Amniotic stem cell (primary cell): ENCODE measurements around the gene ZNF213.
A peak's percentile ranks its signal among the peaks of the same experiment; 100 is the strongest.
"Not testable (repeated sequence)": the region's sequence is repeated elsewhere in the genome, so short reads cannot be mapped to it uniquely, and the experiment has no call there.

Experiments used
- DNase-seq: peaks from one replicate; lab custom pipeline; 2025; lab: John Stamatoyannopoulos, UW

ZNF213 gene

GRCh38 chr16:3129137-3130131, 5.4 kb upstream of the ZNF213 start:
- peak; percentile 65 for DNase-seq

- DNase-seq: peak; percentile 4
Measured at GRCh38 chr16:3131755-3132377, 3.0 kb upstream of the ZNF213 start.

GRCh38 chr16:3133844-3134243, 985 bp upstream of the ZNF213 start:
- no peak for DNase-seq

- DNase-seq: peak; percentile 68
Measured at GRCh38 chr16:3135126-3135715, 392 bp downstream of the ZNF213 start.

GRCh38 chr16:3137267-3137666, 2.4 kb downstream of the ZNF213 start:
- DNase-seq: no peak

DNA sequence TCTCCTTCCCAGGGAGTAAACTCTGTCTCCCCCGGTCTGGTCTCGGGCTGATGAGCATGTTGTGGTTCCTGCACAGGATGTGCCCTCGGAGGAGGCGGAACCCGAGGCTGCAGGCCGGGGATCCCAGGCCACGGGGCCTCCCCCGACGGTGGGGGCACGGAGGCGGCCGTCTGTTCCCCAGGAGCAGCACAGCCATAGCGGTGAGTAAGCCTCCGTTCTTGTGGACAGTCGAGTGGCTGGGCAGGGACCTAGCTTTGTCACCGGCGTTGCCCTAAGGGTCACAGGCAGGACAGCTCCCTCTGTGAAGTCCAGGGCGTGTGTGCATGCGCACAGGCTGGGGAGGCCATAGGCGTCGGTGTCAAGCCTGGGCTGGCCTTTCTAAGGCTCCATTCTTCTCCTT, 3.5 kb downstream of the ZNF213 start:
- no peak for DNase-seq

DNA sequence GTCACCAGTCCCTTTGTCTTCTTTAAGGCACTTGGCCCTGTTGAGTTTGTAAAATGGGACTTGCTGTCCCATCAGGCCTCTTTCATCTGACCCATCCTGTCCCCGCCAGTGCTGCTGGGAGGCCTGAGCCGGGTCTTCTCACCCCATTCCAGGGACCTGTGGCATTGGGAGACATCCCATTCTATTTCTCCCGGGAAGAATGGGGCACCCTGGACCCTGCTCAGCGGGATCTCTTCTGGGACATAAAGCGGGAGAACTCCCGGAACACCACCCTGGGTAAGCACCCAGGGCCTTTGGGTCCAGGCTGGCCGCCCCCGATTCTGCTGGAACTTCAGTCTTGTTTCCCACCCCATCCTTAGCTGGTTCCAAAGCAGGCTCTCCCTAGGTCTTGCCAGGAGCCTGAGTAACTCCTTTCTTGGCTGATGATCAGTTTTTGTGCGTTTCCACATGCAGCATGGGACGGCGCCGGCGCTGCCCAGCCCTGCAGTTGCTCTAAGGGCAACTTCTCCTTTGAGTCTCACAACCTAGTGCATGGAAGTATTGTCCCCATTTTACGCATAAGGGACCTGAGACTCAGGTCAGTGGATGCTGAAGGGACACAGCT, 4.1 kb downstream of the ZNF213 start:
- no peak for DNase-seq

- DNase-seq: not testable (repeated sequence)
Measured at GRCh38 chr16:3139561-3139960, 4.7 kb downstream of the ZNF213 start.

- DNase-seq: no peak
Measured at GRCh38 chr16:3140603-3141427, 6.0 kb downstream of the ZNF213 start.

- no peak for DNase-seq
Measured at GRCh38 chr16:3141781-3142311, 7.0 kb downstream of the ZNF213 start.

- DNase-seq: no peak
Measured at GRCh38 chr16:3142327-3142726, 7.5 kb downstream of the ZNF213 start.

- DNase-seq: no peak
Measured at GRCh38 chr16:3142770-3143169, 7.9 kb downstream of the ZNF213 start.

- no peak for DNase-seq
Measured at GRCh38 chr16:3143189-3143588, 8.4 kb downstream of the ZNF213 start.

DNA sequence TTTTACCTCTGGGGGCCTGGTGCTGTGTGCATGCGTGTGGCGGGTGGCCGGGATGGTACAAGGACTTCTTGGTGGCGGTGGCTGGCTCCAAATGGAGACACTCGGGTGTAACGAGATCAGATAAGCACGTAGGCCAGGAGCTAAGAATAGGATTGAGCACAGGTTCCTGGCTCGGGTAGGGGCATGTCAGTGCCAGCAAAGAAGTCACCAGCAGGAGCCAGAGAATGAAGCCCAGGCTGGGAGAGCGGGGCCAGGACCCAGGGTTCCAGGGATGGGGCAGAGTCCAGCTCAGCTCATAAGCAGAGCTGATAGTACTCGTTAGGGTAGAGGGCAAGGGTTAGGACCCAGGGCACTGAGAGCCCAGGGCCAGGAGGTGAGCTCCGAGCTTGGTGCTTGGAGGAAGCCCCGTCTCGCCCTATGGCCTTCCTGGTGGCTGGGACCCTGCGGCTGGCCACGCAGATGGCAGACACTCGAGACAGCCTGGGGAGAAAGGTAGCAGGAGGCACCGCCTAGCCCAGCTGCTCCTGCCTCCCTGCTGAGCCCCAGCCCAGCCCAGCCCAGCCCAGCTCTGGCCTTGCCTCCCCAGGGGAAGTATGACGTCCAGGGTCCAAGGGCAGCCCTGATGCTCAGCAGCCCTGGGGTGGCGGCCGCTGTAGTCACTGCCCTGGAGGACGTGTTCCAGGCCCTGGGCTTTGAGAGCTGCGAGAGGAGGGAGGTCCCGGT, 8.9 kb downstream of the ZNF213 start:
- no peak for DNase-seq

GRCh38 chr16:3144321-3144983, 9.6 kb downstream of the ZNF213 start:
- no peak for DNase-seq

- DNase-seq: no peak
Measured at GRCh38 chr16:3145151-3145550, 10.3 kb downstream of the ZNF213 start.

GRCh38 chr16:3145660-3146059, 10.8 kb downstream of the ZNF213 start:
- DNase-seq: no peak

DNA sequence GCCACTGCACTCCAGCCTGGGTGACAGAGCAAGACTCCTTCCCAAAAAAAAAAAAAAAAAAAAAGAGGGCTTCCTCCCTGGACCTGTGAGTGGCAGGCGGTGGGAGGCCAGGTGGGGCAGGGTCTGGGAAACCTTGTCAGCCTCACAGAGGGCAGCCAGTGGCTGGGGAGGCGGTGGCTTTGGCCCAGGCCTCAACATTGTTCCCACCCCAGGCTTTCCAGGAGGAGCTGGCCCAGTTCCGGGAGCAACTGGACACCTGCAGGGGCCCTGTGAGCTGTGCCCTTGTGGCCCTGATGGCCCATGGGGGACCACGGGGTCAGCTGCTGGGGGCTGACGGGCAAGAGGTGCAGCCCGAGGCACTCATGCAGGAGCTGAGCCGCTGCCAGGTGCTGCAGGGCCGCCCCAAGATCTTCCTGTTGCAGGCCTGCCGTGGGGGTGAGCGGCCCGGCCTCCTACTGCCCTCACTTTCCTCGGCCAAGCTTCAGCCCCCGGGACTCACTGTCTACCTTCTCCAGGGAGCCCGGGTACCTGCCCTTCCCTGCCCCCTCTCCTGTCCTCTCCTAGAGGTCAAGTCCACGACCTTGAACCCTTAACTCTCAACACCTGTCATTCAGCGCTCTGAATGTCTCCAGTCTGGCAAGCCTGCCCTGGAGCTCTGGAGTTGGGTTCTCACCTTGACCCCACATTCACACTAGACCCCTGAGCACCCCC, 12.4 kb downstream of the ZNF213 start:
- DNase-seq: no peak

- DNase-seq: no peak
Measured at GRCh38 chr16:3147757-3148104, 12.9 kb downstream of the ZNF213 start.
